AG04450 (cell line): ENCODE data around the gene DLGAP3. TPM values are rescaled to one million over a fixed set of nuclear protein-coding genes. Genes with fewer than 3 reads are reported as not detected.

Experiments used
- CTCF ChIA-PET: fragments of 300-600, 350-600 bp; formaldehyde crosslinking; extraction: SDS; loops from one replicate; lab custom pipeline; 2022; ENCODE audit warnings: antibody characterized with exemption, inconsistent platforms; lab: Charles Lee
- POLR2A ChIA-PET: fragments of 350-600 bp; formaldehyde crosslinking; extraction: SDS; loops from one replicate; lab custom pipeline; 2021; ENCODE audit warnings: antibody characterized with exemption, inconsistent platforms; lab: Yijun Ruan, JAX
- DNase-seq: peaks from one replicate; pipeline ENCODE4 v3.0.0-alpha.2; 2011; ENCODE audit warnings: low read depth, low spot score
- H3K27ac ChIP-seq: one replicate; pipeline ENCODE4 v1.5.1; 2012; ENCODE audit warnings: low read depth, low read length, control low read depth
- H3K27me3 ChIP-seq: one replicate; pipeline ENCODE4 v1.6.0; 2012; ENCODE audit warnings: low read length; ENCODE audit not compliant: control insufficient read depth, insufficient read depth
- H3K4me3 ChIP-seq: 2 replicates; pipeline ENCODE4 v1.5.1; 2011; ENCODE audit warnings: mild to moderate bottlenecking, low read depth, low read length, control low read depth
- H3K9me3 ChIP-seq: 2 replicates; pipeline ENCODE4 v1.5.1; 2012; ENCODE audit warnings: low read length; ENCODE audit not compliant: control insufficient read depth, insufficient read depth
- CTCF ChIP-seq: IDR thresholded peaks from 2 replicates; pipeline ENCODE4 v1.5.1; 2011; ENCODE audit warnings: low read depth, low read length, control low read depth, inconsistent platforms
- polyA plus RNA-seq: library from polyadenylated mRNA; depleted of rRNA; stranded (reverse); fragments of >200 nt; gene quantifications from 2 replicates; pipeline ENCODE4 v1.2.3, GENCODE V29; 2011

DLGAP3 gene
- polyA plus RNA-seq, 1 experiment, result not detected

- H3K27ac ChIP-seq, result no peak overlapping the region
- H3K9me3 ChIP-seq, result no peaks in the 10 kb centered on the region; the same call in 1 of the 2 replicates
- peaks cover 22% of the 10 kb centered on the region for H3K27me3 ChIP-seq
- DNase-seq, result no peak
- ChIA-PET CTCF (interaction anchor here (0.6 to 4.4 kb wide), 8 partner anchors 8 to 312 kb away, joined by 3 to 70 read pairs (median 4); partner anchors contain the start of gene TMEM35B), POLR2A (no interaction called here)
- TF ChIP-seq CTCF, result no peak
- H3K4me3 ChIP-seq, result peak overlapping the region; percentile 74
Observed at GRCh38 chr1:34865573-34865972, 63.9 kb downstream of the DLGAP3 start.

GRCh38 chr1:34864759-34865158 is 64.7 kb downstream of the DLGAP3 start:
- TF ChIP-seq CTCF, result no peak
- peaks cover 22% of the 10 kb centered on the region for H3K27me3 ChIP-seq
- no peaks in the 10 kb centered on the region; the same call in 1 of the 2 replicates for H3K9me3 ChIP-seq
- POLR2A ChIA-PET, result no interaction called here
- H3K4me3 ChIP-seq, result no peak overlapping the region
- no peak overlapping the region for H3K27ac ChIP-seq
- CTCF ChIA-PET, result interaction anchor here (0.8 to 4.4 kb wide), 3 partner anchors 10 to 49 kb away, joined by 3 to 70 read pairs (median 4); no protein-coding TSS in a partner anchor
- DNase-seq, result no peak

GRCh38 chr1:34863501-34863900 is 65.9 kb downstream of the DLGAP3 start:
- Histone ChIP-seq H3K27me3 (peaks cover 22% of the 10 kb centered on the region), H3K9me3 (no peaks in the 10 kb centered on the region; the same call in 1 of the 2 replicates), H3K4me3 (no peak overlapping the region), H3K27ac (no peak overlapping the region)
- POLR2A ChIA-PET, result no interaction called here
- TF ChIP-seq CTCF, result no peak
- CTCF ChIA-PET, result interaction anchor here (4.4 kb wide), 1 partner anchor 10 kb away, joined by 70 read pairs; no protein-coding TSS in a partner anchor
- DNase-seq, result no peak

- Histone ChIP-seq H3K4me3 (peak within 1 kb of the TSS; percentile 96), H3K27me3 (peaks cover 6% of the 10 kb centered on the region), H3K27ac (peak within 1 kb of the TSS; percentile 47), H3K9me3 (no peaks in the 10 kb centered on the region)
- POLR2A ChIA-PET, result interaction anchor here (0.6 to 1.3 kb wide), 8 partner anchors 9 to 697 kb away, joined by 3 to 10 read pairs (median 4); partner anchors contain the start of gene SFPQ
- CTCF ChIA-PET, result interaction anchor here (0.6 to 2.6 kb wide), 26 partner anchors 9 to 915 kb away, joined by 3 to 18 read pairs (median 4); partner anchors contain the start of gene TMEM35B
- DNase-seq, result peak; percentile 78
- TF ChIP-seq CTCF, result peak; percentile 88
Observed at GRCh38 chr1:34859446-34860200, 69.8 kb downstream of the DLGAP3 start, which contains the start of gene SMIM12. SMIM12 (minus strand) TSS chr1:34859749; CDS start chr1:34855977, 3,772 bp downstream.
